ENCODE data around the gene HLA-G.

The HLA-G gene

DNA sequence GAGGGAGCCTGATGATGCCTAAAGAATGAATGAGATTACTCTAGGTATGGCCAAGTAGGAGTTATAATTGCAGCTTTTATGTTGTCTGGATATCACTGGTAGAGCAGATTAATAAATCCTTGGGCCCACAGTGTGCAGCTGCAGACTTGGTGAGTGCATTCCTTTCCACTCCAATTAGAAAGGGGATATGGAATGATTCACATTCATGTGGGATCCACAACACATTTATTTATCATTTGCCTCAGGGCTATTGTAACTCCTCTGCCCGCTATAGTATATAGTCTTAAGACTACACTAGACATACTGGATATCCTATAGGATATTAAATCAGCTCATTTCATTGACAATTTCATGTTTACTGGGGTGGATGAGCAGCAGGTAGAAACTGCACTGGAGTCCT, 11.6 kb upstream of the HLA-G start:
- no peak for DNase-seq

- DNase-seq = no peak
Observed at GRCh38 chr6:29818892-29819291, 8.7 kb upstream of the HLA-G start.

- DNase-seq = no peak
Observed at GRCh38 chr6:29824144-29824543, 3.5 kb upstream of the HLA-G start.

DNA sequence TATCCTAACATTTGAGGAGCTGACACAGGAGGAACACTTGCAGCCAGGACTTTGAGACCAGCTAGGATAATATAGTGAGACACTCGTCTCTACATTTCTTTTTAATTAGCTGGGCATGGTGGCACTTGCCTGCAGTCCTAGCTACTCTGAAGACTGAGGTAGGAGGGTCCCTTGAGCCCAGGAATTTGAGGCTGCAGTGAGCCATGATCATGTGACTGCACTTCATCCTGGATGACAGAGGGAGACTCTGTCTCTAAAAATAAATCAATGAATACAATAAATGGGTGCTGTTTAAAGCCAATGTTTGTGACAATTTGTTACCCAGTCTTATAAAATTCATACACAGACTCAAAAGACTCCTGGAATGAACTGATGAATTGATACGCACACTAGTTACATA, 1.8 kb upstream of the HLA-G start:
- DNase-seq = no peak

DNA sequence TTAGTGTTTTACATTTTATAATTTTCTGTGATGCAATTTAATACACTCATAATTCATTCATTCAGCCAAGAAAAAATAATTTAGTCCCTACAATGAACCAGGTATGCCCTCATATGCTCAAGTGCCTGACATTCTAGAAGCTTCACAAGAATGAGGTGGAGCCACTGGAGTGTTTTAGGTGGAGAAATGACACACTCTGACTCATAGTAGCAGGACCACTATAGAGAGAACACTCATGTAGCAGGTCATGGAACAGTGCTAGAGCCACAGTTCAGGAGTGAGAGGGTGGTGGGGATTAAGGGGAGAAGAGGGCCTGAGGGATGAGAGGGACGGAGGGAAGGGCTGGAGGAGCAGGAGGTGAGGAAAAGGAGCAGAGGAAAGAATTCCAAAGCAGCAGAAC, 1.4 kb upstream of the HLA-G start:
- DNase-seq = no peak

- no peak for DNase-seq
Observed at GRCh38 chr6:29828471-29828797, 809 bp downstream of the HLA-G start.

- no peak for DNase-seq
Observed at GRCh38 chr6:29829766-29830165, 2.1 kb downstream of the HLA-G start.

GRCh38 chr6:29830409-29830808, 2.8 kb downstream of the HLA-G start:
- no peak for DNase-seq

DNA sequence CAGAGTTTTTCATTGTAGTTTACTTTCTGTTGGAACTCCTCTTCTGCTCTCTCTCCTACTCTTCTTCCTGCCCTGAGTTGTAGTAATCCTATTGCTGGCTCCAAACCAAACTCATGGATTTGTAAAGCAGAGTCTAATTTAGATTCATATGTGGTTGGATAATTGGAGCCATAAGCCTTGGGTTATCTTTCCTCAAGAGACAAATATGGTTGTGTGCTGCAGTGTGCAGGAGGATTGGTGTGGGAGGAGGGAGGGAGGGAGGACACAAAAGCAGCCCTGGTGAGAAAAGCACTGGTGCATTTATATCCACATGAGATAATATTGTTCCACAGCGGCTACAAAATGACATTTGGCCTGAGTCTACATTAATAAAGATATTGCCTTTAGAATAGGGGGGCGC, 4.2 kb downstream of the HLA-G start:
- no peak for DNase-seq

GRCh38 chr6:29834564-29835436, 7.2 kb downstream of the HLA-G start:
- DNase-seq = peak in 18 of 58 donors; percentile 1 to 39 (median 8)

GRCh38 chr6:29839917-29840316, 12.3 kb downstream of the HLA-G start:
- no peak for DNase-seq

DNA sequence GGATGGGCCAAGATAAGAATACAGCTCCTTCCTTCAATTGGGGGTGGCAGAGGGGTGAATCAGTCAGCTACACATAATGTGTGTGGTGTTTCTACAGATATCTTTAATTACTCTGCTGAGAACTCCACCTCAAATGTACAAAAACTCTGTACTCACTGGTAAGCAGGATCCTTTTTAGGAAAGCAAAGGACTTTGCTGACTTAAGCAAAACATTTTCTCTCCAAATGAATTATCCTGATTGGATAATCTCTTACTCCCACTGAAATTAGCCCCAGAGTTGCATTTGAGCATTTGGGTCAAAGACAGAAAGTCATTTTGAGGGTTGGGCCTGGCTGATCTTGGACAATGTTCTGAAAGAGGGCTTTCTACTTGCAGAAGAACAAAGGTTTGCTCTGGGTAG, 13.4 kb downstream of the HLA-G start:
- no peak for DNase-seq

DNA sequence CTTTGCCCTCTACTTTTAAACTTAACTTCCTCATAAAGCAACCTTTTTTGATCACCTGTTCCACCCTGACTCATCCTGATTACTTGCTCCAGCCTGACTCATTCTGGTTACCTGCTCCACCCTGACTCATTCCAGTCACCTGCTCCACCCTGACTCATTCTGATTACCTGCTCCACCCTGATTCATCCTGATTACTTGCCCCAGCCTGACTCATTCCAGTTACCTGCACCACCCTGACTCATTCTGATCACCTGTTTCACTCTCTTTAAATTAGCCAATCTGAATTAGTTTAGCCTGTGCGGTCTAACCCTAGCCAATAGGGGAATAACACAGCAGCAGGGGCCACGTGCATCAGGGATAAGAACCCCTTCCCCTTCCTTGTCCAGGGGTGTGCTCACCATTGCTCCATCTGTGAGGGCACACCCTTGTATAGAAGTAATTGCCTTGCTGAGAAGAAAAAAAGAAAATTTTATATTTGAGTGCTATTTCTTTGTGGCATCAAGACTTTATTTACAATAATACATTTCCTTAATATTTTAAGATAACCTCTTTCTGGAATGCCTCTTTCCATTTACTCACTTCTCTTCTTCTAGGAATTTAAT, 17.9 kb downstream of the HLA-G start:
- DNase-seq = peak in 1 of 58 donors; percentile 45

- DNase-seq = peak in 54 of 58 donors; percentile 1 to 87 (median 38)
Observed at GRCh38 chr6:29847871-29848630, 20.4 kb downstream of the HLA-G start.

DNA sequence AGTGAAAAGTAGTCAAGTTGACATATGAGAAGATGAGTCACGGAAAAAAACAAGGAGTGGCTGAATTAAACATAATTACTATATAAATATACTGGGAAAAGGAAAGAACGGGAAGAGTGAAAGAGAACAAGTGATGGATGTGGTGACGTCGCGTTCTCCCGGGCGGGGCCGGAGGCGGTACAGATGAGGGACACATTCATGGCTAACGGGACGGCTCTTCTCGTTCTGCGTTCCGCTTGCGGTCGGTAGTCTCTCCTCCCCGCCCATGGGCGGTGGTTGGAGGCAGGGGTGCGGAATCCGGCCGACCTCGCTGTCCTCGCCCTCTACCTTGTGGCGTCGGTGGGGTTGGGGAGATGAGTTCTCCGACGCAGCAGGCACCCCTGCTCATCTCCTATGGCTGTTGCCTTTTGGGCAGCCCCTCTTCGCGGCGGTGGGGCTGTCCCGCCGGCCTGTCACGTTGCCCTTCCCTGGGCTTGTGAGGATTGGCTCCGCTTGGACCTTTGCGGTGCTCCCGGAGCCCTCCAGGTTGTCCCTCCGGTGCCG, 22.5 kb downstream of the HLA-G start:
- no peak for DNase-seq

DNA sequence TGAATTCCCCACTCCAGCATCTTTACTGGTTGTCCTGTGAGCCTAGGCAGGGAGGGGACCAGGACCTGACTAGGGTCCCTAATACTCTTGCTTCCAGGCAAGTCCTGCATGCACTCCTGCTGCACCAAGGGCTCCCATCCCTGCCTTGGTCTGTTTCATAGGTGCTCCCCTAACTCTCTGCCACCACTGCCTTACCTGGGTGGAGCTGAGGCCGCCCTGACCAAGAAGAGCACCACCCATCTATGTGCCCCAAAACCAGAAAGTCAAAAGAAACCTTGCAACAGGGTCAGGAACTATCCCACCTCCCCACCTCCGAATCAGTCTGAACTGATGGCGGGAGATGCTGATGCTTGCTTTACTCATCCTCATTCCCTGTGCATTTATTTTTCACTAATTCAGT, 23.6 kb downstream of the HLA-G start:
- DNase-seq = no peak

DNA sequence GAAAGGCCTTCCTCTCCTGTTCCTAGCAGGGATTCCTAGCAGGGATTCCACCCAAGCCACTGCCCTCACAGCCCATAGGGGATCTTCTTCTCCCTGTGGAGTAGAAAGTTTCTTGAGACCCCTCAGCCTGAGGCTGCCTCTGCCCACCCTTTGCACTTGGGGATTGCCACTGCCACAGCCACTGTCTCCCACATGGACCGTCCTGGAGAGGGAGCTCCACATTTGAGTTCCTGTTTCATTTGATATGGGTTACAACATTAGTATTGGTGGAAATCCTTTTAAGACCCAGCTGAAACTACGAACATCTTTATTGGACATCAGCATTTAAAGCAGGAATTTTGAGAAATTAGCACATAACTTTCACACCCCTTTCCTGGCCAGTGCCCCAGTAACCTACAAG, 25.6 kb downstream of the HLA-G start:
- no peak for DNase-seq

- no peak for DNase-seq
Observed at GRCh38 chr6:29858006-29858405, 30.4 kb downstream of the HLA-G start.

GRCh38 chr6:29861521-29862255, 34.1 kb downstream of the HLA-G start:
- no peak for DNase-seq

DNA sequence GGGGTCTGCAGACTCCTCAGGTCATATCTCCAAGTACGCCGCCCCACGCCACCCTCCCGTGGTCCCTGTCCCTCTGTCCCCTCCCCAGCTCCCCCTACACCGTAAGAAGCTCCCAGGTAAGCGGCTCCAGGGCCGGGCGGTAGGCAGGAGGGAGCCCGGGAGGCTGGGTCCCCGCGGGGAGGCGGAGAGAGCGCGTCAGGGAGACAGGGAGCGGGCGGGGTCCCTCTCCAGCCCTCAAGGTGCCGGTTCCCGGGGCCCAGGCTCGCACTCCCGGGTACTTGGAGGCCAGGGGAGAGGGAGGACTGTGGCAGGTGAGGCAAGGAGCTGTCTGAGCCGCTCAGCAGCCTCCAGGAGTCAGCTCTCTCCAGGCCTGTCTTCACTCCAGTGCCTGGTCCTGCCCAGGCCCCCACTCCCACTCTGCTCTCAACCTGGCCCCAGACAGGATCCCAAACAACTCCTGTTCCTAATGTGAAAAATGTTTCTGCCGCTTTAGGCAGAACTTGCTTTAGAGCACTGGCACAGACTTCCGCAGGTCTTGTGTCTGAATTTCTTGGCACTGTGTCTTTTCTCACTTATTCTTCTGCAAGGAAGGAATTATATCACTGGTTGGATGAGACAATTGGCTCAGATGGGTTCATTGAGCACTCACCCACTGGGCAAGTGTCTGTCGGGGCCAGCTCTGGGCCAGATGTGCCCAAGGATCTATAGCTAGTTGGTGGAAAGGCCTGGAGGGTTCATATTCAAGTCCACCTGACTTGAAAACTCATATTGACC, 36.6 kb downstream of the HLA-G start:
- DNase-seq = no peak

DNA sequence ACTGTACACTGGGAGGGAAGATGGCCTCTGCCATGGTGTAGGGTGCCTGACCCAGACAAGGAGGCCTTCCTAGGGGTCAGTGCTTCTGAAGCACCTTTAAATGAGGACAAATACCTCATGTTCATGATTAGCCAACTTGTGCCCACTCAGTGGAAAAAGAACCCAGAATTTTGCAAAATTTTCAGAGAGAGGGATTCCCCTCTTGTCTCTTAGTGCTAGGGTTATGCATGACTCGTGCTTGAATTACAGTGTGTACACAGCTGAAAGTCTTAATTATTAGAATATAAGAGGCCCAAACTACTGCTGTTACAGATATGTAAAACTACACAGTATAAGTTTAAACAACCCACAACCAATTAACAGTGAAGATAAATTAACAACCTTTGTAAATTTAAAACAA, 38.0 kb downstream of the HLA-G start:
- DNase-seq = no peak

All from anterior cingulate cortex (tissue), 58 donors.